Stomach (tissue), 4 donors: Measurements from ENCODE around the gene RABL6.

Source experiments
- POLR2A ChIP-seq, 4 donors: fragments of 450-650 bp; IDR thresholded peaks; one replicate each; pipeline ENCODE4 v1.6.1; 2016; ENCODE audit warnings: antibody characterized with exemption in 4 of 4, control low read depth in 2 of 4, mild to moderate bottlenecking in 1 of 4, moderate library complexity in 1 of 4
- POLR2AphosphoS5 ChIP-seq, 3 donors: sonication (generic); formaldehyde crosslinking; IDR thresholded peaks; one replicate each; pipeline ENCODE4 v1.6.1; 2016; ENCODE audit warnings: antibody characterized with exemption in 3 of 3
- TF ChIP-seq, protein P1 (sequence below), 7 experiments: fragments of 450-650 bp in 4 of 7; fragments of 200-600 bp in 3 of 7; sonication (generic) in 3 of 7; IDR thresholded peaks; one replicate each; pipeline ENCODE4 v1.5.1; 2016 to 2019; ENCODE audit warnings: antibody characterized with exemption in 7 of 7, control low read depth in 2 of 7, mild to moderate bottlenecking in 1 of 7

DNA sequence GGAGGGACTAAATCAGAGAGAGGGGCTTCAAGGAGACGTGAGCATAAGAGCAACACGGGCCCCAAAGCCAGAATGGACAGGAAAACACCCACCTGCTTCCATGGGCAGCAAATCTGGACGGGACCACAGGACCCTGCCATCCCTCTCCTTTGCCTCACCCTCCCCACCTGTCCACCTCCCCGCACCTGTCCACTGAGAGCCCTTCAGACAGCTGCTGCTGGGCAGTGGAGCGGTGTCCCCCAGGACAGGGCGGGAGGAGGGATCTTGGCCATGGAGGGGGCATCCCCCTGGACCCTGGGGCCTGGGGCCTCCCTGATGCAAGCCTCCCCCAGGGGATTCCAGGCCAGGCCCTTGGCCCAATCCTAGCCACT is 9.1 kb upstream of the RABL6 start:
- TF ChIP-seq, protein P1, sequence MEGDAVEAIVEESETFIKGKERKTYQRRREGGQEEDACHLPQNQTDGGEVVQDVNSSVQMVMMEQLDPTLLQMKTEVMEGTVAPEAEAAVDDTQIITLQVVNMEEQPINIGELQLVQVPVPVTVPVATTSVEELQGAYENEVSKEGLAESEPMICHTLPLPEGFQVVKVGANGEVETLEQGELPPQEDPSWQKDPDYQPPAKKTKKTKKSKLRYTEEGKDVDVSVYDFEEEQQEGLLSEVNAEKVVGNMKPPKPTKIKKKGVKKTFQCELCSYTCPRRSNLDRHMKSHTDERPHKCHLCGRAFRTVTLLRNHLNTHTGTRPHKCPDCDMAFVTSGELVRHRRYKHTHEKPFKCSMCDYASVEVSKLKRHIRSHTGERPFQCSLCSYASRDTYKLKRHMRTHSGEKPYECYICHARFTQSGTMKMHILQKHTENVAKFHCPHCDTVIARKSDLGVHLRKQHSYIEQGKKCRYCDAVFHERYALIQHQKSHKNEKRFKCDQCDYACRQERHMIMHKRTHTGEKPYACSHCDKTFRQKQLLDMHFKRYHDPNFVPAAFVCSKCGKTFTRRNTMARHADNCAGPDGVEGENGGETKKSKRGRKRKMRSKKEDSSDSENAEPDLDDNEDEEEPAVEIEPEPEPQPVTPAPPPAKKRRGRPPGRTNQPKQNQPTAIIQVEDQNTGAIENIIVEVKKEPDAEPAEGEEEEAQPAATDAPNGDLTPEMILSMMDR (IDR thresholded peaks at IDR 0.05), result no peak
- no peak for TF ChIP-seq POLR2A (IDR thresholded peaks at IDR 0.05)
- no peak for TF ChIP-seq POLR2AphosphoS5 (IDR thresholded peaks at IDR 0.05)
